ENCODE results near the gene EPB41L5.

DNA sequence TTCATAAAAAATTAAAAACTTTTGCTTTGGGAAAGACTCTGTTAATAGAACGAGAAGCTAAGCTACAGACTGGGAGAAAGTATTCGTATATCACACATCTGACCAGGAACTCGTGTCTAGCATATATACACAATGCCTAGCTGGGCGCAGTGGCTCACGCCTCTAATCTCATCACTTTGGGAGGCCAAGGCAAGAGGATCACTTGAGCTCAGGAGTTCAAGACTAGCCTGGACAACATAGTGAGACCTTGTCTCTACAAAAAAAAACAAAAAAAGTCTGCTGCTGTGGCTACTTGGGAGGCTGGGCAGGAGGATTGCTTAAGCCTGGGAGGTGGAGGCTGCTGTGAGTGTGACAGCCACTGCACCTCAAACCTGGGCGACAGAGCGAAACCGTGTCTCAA, 46.6 kb downstream of the EPB41L5 start:
- TF ChIP-seq, protein P1, sequence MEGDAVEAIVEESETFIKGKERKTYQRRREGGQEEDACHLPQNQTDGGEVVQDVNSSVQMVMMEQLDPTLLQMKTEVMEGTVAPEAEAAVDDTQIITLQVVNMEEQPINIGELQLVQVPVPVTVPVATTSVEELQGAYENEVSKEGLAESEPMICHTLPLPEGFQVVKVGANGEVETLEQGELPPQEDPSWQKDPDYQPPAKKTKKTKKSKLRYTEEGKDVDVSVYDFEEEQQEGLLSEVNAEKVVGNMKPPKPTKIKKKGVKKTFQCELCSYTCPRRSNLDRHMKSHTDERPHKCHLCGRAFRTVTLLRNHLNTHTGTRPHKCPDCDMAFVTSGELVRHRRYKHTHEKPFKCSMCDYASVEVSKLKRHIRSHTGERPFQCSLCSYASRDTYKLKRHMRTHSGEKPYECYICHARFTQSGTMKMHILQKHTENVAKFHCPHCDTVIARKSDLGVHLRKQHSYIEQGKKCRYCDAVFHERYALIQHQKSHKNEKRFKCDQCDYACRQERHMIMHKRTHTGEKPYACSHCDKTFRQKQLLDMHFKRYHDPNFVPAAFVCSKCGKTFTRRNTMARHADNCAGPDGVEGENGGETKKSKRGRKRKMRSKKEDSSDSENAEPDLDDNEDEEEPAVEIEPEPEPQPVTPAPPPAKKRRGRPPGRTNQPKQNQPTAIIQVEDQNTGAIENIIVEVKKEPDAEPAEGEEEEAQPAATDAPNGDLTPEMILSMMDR (IDR thresholded peaks at IDR 0.05; ENCODE audit: poor library complexity), result no peak
- TF ChIP-seq EZH2phosphoT487 (IDR thresholded peaks at IDR 0.05; ENCODE audit: low read depth, severe bottlenecking, unreplicated experiment) (no peak), EZH2 (IDR thresholded peaks at IDR 0.05; ENCODE audit: borderline replicate concordance) (no peak)

All from hepatocyte (in vitro differentiated cells).